Heart left ventricle (tissue), 16 donors: ENCODE results near the gene ETS2. TPM values are rescaled to one million over a fixed set of nuclear protein-coding genes. Genes with fewer than 3 reads are reported as not detected.

Source experiments
- ATAC-seq, 4 donors: fragments of 200-7000 bp; cut with Tn5 transposase; one replicate each; pipeline ENCODE4 v1.9.1; 2020 to 2022; ENCODE audit warnings: moderate library complexity in 4 of 4, mild to moderate bottlenecking in 3 of 4, moderate number of reproducible peaks in 1 of 4
- DNase-seq, 5 donors: peaks; one replicate each; pipeline ENCODE4 v3.0.0-alpha.2; 2020
- H3K27ac ChIP-seq, 12 donors: fragments of 200-600 bp; sonication (generic) in 4 of 12; one replicate each; pipeline versions ENCODE4 v1.5.0 to v1.8.0; 2016 to 2022; ENCODE audit warnings: mild to moderate bottlenecking in 2 of 12
- H3K27me3 ChIP-seq, 9 donors: fragments of 200-600 bp; sonication (generic) in 2 of 9; one replicate each; pipeline versions ENCODE4 v1.5.1 to v1.8.0; 2016 to 2022; ENCODE audit warnings: mild to moderate bottlenecking in 3 of 9
- H3K36me3 ChIP-seq, 9 donors: fragments of 200-600 bp; sonication (generic) in 2 of 9; one replicate each; pipeline versions ENCODE4 v1.5.0 to v1.8.0; 2018 to 2022; ENCODE audit warnings: mild to moderate bottlenecking in 2 of 9
- H3K4me1 ChIP-seq, 12 donors: fragments of 200-600 bp; sonication (generic) in 4 of 12; one replicate each; pipeline versions ENCODE4 v1.5.0 to v1.8.0; 2016 to 2022; ENCODE audit warnings: mild to moderate bottlenecking in 3 of 12
- H3K4me3 ChIP-seq, 12 donors: fragments of 200-600 bp; sonication (generic) in 4 of 12; one replicate each; pipeline versions ENCODE4 v1.5.0 to v1.8.0; 2017 to 2022; ENCODE audit warnings: mild to moderate bottlenecking in 9 of 12, moderate library complexity in 4 of 12
- H3K9me3 ChIP-seq, 12 donors: fragments of 200-600 bp; sonication (generic) in 4 of 12; one replicate each; pipeline versions ENCODE4 v1.5.0 to v1.8.0; 2016 to 2022; ENCODE audit warnings: mild to moderate bottlenecking in 1 of 12
- CTCF ChIP-seq, 12 donors: fragments of 200-600 bp; sonication (generic) in 4 of 12; IDR thresholded peaks; one replicate each; pipeline versions ENCODE4 v1.5.0 to v1.8.0; 2018 to 2022; ENCODE audit warnings: antibody characterized with exemption in 12 of 12, mild to moderate bottlenecking in 5 of 12
- POLR2A ChIP-seq, 2 donors: fragments of 450-650 bp; IDR thresholded peaks; one replicate each; pipeline ENCODE4 v1.6.1; 2017; ENCODE audit warnings: antibody characterized with exemption in 2 of 2, mild to moderate bottlenecking in 2 of 2, moderate library complexity in 2 of 2
- WGBS, 4 donors: extraction: QIAGEN DNeasy Blood & Tissue Kit in 2 of 4; methylation state at CpG; one replicate each; pipeline versions ENCODE4 v1.1.5 to v1.1.7; 2013 to 2018; 5-methylcytosine and 5-hydroxymethylcytosine counted together
- intact Hi-C, 10 donors: fragments of 100-400 bp; cut with DNase I; formaldehyde crosslinking; loops; one replicate each; pipeline versions ENCODE4 v1.11.1 to v1.14.2; 2022
- polyA plus RNA-seq, 2 donors: library from polyadenylated mRNA; stranded (reverse); fragments of 200-250 nt; gene quantifications; one replicate each; pipeline ENCODE4 v1.2.3, GENCODE V29; 2013
- total RNA-seq, 9 donors: library from RNA; depleted of rRNA in 2 of 9; stranded (reverse); fragments of >200 nt in 2 of 9; fragmentation: NEBNext Ultra II Directional in 3 of 9; extraction: Animal tissue kit (Norgen Biotek cat#: 25700) in 3 of 9; gene quantifications; one replicate each; pipeline versions ENCODE4 v1.1.0 to v1.2.4, GENCODE V29; 2016 to 2023
- donor health status: ischemic (EF 13 %, LVEDD 7.1; RV severe dilation, severe dysfunction).
- donor health status: healthy with polysubstance abuse.
- donor health status: DM: no; HTN: yes; CAD: no.
- donor health status: DM: no; HTN: no; CAD: no.
- donor health status: ischemic (EF 25% LVEDD 6.9; RV normal size, moderate dysfunction).
- donor health status: ischemic (EF 25% LVEDD 5.7; RV mildly dilated, moderate dysfunction).
- donor health status: healthy.
- donor health status: DM: yes; HTN: yes; CAD: no.
- donor health status: ischemic (EF 35%, LVEDD 5.7; RV mildly dilated, moderate dysfunction).
- donor health status: nonischemic (EF 11% LVEDD 7.7; RV severe dilation, severe dysfunction).
- donor health status: DM: yes; HTN: yes; CAD: no.
- donor health status: PGD.
- donor health status: ischemic (EF 29% LVEDD 5.4; RV normal size, mild dysfunction).
- donor health status: nonischemic (EF 23%, LVEDD 6.1; RV moderate dilation, normal function).

The ETS2 gene
- total and polyA plus RNA-seq, 11 donors, result 19.0 to 92.7 (median 41.0) TPM

DNA sequence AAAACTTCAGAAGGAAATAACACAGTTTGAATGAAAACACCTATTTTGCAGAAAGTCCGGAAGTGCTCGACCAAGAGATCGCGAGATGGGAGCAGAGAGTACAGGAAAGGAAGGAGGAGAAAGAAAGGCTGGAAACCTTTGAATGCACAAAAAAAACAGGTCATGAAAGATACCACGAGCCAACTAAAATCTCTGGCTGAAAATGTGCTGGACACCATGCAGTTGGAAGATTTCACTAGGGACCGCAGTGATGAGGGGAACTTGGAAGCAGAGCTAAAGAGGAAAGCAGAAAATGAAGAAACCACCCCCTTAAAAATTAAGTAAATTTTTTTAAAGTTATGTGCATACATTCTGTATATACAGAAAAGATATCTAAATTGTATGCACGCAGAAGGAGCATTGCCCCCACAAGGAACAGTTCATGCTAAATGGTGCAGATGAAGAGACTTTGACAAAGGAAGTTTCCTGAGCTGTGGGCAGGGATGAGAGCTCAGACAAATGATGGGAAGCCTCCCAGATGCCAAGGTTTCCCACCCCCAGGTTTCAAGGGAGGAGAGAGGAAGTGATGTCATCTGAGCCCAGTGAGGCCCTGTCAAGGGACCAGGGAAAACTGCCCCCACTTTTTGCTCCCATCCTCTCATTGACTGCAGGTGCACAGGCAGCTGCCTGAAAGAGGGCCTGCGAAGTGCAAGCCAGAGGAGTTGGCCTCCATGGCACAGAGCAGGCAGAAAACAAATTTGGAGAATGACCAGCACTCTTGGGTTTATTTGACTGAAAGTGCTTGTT, 52.5 kb downstream of the ETS2 start:
- DNase-seq (no peak), ATAC-seq (no peak)
- TF ChIP-seq CTCF (IDR thresholded peaks at IDR 0.05), result no peak
- TF ChIP-seq POLR2A (IDR thresholded peaks at IDR 0.05), result no peak
- no peaks in the 10 kb centered on the region for H3K27me3 ChIP-seq
- H3K36me3 ChIP-seq, result no peaks in the 10 kb centered on the region
- H3K4me3 ChIP-seq, result no peak overlapping the region
- intact Hi-C loops, result no loop called here
- H3K9me3 ChIP-seq, result no peaks in the 10 kb centered on the region
- WGBS, 4 donors, result 54 to 68% (median 58%) methylated on average over 8 of the region's 8 CpGs
- no peak overlapping the region for H3K27ac ChIP-seq
- peaks cover 0 to 26% (median 14%) of the 10 kb centered on the region in 12 donors for H3K4me1 ChIP-seq

DNA sequence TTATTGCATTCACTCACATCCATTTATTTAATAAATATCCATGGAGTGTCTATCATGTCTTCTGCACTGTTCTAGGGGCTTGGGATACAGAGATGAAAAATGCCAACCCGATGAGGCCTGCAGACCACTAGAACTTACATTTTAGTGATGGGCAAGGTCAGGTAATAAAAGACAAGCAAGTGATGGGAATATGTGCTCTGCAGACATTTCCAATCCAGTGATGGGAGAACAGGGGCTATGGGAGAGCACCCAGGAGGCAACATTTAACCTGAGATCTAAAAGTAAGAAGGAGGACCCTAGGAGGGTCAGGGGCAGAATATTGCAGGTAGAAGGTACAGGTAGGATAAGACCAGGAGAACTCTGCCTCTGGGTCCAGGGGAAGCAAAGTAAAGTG, 53.1 kb downstream of the ETS2 start:
- Histone ChIP-seq H3K36me3 (no peaks in the 10 kb centered on the region), H3K4me1 (peaks cover 0 to 26% (median 14%) of the 10 kb centered on the region in 12 donors), H3K27me3 (no peaks in the 10 kb centered on the region), H3K27ac (no peak overlapping the region), H3K4me3 (no peak overlapping the region), H3K9me3 (no peaks in the 10 kb centered on the region)
- ATAC-seq (no peak), DNase-seq (no peak)
- TF ChIP-seq POLR2A (IDR thresholded peaks at IDR 0.05), result no peak
- no peak for TF ChIP-seq CTCF (IDR thresholded peaks at IDR 0.05)
- 83 to 99% (median 93%) methylated on average over 1 of the region's 1 CpG for WGBS, 4 donors
- intact Hi-C loops, result no loop called here

GRCh38 chr21:38859852-38860251, 54.1 kb downstream of the ETS2 start:
- Histone ChIP-seq H3K9me3 (no peaks in the 10 kb centered on the region), H3K36me3 (no peaks in the 10 kb centered on the region), H3K4me1 (peaks cover 0 to 26% (median 14%) of the 10 kb centered on the region in 12 donors), H3K27me3 (no peaks in the 10 kb centered on the region), H3K27ac (no peak overlapping the region), H3K4me3 (no peak overlapping the region)
- DNase-seq (no peak), ATAC-seq (no peak)
- no peak for TF ChIP-seq CTCF (IDR thresholded peaks at IDR 0.05)
- no peak for TF ChIP-seq POLR2A (IDR thresholded peaks at IDR 0.05)
- intact Hi-C loops, result loop anchor here in 1 of 10 donors (5.0 kb wide), 1 partner anchor 47 kb away; no protein-coding TSS in a partner anchor
- 79 to 98% (median 92%) methylated on average over 5 of the region's 5 CpGs for WGBS, 4 donors

DNA sequence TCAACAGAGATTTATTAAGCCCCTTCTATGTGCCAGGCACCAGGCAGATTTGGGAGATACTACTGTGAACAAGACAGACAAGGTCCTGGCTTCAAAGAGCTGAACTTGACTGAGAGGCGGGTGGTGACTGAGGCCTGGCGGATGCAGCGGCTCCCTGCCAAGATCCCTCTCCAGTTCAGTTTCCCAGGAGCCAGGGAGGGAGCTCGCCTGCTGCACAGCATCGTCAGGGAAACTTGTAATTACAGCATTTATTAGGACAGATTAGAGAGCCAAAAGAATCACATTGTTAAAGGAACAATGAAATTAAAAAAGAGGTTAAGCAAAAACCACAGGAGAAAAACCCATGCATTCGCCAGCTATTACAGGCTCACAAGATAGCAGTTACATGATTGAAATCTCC, 55.3 kb downstream of the ETS2 start:
- DNase-seq, result peak; percentile 64 to 75 (median 66)
- Histone ChIP-seq H3K4me3 (no peak overlapping the region), H3K27me3 (no peaks in the 10 kb centered on the region), H3K9me3 (no peaks in the 10 kb centered on the region), H3K4me1 (peaks cover 0 to 26% (median 14%) of the 10 kb centered on the region in 12 donors), H3K27ac (peak overlapping the region in 1 of 12 donors; percentile 22), H3K36me3 (no peaks in the 10 kb centered on the region)
- TF ChIP-seq CTCF (IDR thresholded peaks at IDR 0.05) (peak in 1 of 12 donors; percentile 4), POLR2A (IDR thresholded peaks at IDR 0.05) (no peak)
- intact Hi-C loops, result loop anchor here in 1 of 10 donors (5.0 kb wide), 1 partner anchor 46 kb away; no protein-coding TSS in a partner anchor
- peak; percentile 39 to 78 (median 62) for ATAC-seq
- WGBS, 4 donors, result 17 to 26% (median 24%) methylated on average over 6 of the region's 6 CpGs
